ENCODE measurements around the gene PGAM2. TPM values are rescaled to one million over a fixed set of nuclear protein-coding genes. Genes with fewer than 3 reads are reported as not detected.
"Not testable (repeated sequence)": the region's sequence is repeated elsewhere in the genome, so short reads cannot be mapped to it uniquely, and the experiment has no call there.

The PGAM2 gene
- total RNA-seq, 1 donor from 2014 or later = under 0.01 TPM

DNA sequence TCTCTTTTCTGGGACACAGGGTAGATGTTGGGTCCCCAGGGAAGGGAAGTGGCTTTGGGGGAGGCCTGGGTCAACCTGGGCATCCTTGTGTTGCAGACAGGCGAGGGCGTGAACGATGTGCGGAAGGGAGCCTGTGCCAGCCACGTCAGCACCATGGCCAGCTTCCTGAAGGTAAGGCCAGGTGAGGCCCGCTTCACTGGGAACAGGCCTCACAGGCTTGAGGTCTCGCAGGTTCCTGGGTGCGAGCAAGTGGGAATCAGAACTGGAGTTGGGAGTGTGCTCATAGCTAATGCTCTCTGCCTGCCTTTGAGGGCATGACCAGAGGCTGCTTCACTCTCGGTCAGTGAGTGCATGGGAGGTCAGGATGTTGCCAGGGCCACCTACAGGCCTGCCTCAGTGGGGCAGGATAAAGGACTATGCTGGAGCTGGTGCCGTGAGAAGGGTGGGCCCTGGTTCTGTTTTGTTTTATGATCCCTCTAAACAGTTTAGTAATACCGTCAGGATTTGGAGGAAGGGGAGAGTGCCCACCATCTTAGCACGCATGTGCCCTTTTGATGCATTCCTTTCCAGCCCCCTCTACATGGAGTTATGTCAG lies 12.5 kb downstream of the PGAM2 start:
- DNase-seq (ENCODE audit: low read depth in 2 of 2) = no peak

DNA sequence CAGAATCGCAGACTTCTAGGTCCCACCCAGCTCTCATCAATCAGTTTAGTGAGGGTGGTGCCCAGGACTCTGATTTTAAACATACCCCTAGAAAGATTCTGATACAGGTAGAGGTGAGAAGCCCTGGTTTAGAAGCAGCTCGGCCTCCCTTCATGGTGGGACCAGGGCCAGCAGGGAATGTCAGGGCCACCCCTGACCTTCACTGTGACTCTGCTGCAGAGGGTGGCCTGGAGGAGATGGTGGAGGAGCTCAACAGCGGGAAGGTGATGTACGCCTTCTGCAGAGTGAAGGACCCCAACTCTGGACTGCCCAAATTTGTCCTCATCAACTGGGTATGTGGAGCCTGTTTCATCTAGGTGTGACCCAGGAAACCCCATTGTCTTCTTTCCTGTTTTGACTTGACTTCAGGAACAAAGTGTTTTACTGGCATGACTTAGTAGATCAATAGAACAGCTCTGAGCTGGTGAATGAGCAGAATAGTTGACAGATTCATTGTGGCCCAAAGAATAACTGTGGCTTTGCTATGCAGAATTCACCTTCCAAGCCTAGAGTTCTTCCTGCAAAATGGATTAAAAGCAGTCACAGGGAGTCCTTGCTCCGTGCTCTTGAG lies 13.7 kb downstream of the PGAM2 start:
- DNase-seq (ENCODE audit: low read depth in 2 of 2) = no peak

DNA sequence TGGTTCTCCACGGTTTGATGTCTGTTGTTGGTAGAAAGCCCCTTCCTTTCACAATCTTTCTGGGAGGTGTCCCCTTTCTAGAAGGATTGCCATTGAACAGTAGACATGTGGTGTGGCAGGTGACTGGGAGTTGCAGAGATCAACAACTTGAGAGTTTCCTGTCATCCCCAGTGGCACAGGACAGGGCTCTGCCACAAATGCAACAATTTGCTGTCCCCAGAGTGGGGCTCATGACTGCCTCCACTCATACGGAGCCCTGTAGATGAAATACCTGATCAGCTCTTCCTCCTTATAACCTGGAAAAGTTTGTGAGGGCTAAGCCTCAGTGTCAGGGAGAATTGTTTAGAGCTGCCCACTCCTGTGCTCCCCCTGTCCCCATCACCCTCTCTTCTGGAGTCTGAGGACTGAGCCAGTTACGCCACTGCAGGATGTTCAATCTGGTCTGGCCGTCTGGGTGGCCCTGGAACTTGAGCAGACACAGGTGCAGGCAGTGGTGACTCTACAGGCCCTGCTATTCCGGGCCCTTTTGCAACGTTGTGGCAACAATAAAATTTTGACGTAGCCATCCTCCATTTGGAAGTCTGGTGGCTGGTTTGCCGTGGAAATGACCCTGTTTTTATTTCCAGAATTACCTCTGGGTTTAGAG lies 14.3 kb downstream of the PGAM2 start:
- no peak for DNase-seq (ENCODE audit: low read depth in 2 of 2)

DNA sequence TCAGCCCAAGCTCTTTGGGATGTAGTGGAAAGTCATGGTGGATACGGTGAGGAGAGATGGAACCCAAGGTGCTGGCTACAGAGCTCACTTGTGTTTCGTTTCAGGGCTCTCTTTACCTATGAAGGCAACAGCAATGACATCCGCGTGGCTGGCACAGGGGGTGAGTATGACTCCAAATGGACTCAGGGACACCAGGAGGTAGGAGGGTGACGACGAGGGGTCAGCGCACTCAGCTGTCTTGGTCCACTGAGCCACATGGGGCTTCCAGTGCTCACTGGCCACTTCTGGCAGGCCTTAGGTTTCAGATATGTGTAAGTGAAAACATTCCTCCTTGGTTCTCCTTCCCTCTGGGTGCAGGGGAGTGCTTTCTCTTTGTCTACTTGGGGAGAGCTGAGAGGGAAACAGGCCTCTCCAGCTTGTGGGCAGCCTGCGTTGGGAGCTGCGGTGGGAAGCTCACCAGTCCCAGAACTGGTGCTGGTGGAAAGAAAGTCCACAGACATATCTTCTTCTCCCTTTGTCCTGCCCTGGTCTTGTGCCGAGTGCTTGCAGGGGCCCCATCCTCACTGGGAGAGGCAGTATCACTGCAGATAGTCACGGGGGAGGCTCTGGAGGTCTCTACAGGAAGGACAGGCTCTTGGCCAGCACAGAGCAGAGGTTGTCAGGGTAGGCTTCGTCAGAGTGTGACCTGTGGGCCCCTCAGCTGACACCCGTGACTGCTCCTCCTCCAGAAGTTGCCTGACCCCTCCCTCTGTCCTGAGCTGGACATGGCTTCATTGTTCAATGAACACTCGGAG lies 15.0 kb downstream of the PGAM2 start:
- no peak for DNase-seq (ENCODE audit: low read depth in 2 of 2)

DNA sequence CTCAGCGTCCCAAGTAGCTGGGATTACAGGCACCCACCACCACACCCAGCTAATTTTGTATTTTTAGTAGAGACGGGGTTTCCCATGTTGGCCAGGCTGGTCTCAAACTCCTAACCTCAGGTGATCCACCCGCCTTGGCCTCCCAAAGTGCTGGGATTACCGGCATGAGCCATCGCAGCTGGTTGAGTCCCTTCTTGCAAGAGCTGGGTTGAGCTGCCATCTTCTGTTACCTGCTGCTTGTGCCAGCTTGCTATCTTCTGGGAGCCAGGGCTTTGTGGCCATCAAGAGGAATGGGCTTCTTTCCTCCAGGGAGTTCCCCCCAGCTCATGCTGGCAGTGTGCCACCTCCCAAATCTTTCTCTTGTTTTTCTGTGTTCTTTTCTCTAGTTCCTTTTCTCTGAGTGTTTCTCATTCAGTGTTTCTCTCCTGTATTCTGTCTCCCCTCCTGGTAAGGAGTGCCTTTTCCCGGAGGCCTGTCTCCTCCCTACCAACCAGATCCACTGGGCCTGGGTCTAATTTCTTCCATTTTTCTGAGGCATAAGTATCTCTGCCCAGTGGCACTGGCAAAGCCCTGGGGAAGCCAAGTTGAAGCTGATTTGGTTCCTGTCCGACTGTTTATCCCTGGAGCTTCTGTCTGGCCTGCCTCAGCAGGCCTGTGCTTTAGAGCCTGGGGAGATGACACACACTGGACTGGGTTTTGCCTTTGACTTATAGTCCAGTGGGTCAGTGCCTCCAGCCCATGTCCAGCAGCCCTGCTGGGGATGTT lies 17.2 kb downstream of the PGAM2 start:
- no peak for DNase-seq (ENCODE audit: low read depth in 2 of 2)

DNA sequence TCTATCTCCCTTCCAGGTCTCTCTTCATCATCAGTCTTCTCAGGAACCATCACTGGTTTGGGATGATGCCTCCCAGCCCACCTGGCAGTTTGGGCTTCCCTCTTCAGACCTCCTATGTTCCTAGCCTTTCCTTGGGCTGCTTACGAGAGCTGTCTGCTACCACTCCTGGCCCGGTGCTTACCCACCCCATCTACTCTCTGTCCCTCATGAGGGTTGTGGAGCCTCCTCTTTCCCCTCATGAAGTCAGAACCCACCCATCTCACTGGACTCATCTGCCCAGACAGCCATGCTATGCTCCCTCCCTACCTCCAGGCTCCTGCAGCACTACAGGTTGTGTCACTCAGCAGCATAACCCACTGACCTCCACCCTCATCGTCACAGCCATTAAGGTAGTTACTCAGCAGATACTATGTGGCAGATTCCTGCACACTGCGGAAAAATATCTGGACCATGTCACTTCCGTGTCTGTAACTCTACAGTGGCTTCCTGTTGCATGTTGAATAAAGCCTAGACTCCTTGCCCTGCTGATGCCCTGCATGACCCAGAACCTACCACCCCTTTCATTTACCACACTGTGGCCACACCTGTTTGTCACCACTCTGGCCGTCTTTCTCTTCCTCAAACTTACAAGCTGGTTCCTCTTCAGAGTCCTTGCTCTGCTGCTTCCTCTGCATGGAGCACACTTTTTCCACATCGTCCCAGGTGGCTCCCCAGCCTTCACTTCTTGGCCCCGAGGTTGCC lies 18.9 kb downstream of the PGAM2 start:
- peak; percentile 24 to 63 for DNase-seq (ENCODE audit: low read depth in 2 of 2)

DNA sequence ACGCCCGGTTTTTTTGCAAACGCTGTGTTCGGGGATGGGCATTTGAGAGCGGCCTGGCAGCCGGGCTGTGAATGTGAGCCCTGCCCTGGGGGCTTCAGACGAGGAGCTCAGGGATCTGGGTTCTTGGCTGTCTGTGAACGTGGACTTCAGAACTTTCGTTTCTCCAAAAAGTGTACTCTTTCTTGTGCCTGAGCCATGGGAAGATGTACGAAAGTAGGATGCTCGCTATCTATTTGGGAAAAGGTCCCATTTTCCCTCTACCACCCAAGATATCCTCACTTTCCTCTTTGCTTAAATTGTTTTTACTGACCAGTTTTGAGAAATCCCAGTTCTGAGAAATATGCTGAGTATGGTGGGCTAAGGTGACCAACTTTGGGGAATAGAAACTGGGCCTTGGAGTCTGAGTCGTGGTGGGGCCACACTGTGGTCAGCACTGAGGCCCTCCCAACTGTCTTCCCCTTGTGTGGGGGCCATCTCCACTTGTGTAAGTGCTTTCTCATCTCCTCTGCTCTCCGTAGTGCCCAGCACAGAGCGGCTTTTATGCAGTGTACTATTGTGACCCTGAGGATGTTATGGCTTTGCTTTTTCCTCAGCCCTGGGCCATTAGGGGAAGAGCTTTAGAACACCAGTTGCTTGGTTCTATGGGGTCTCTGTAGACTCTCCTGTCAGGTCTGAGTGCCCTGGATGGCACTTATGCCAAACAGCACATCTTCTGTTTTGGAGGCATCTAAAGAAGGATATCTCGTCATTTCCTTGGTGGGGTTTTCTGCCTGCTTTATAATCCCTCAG lies 19.9 kb downstream of the PGAM2 start:
- no peak for DNase-seq (ENCODE audit: low read depth in 2 of 2)

DNA sequence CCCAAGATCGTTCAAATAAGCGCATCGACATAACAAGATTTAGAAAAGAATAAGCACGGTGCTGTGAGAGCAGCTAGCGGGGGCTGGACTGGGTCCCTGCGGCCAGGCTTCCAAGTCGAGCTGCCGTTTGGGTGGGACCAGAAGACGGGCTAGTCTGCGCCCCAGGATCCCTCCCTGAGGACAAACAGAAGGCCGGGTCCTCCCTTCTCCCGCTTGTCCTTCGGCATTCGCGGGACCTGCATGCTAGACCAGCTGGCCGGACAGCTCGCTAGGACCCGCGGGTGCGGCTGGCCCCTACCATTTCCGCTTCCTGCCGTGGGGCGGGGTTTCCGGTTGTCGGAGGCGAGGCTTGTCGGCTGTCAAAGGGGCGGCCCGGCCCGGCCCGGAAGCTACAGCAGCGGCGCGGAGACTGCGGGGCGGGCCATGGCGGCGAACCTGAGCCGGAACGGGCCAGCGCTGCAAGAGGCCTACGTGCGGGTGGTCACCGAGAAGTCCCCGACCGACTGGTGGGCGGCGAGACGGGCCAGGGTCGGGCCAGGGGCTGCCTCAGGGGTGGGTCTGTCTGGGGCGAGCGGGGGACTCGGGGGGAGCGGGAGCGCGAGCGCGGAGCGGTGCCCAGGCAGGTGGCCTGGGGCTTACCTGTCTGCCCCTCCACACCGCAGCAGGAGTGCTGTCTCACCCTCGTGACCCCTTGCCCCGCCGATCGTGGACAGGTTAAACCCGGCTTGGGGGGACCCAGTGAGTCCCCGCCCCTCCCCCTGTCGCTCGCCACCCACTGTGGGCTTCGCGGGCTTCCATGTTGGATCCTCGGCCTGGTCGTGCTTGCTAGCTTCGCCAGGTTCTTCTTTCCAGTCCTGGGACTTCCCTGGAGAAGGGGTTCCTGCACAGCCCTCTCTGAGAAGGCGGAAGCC lies 20.8 kb downstream of the PGAM2 start, which contains the start of gene DBNL:
Gene DBNL (plus strand): TSS at position 388 of the 911 bp plus-strand sequence. CDS start 36 bp downstream, at position 424.
- DNase-seq (ENCODE audit: low read depth in 2 of 2) = peak; percentile 87 to 88

DNA sequence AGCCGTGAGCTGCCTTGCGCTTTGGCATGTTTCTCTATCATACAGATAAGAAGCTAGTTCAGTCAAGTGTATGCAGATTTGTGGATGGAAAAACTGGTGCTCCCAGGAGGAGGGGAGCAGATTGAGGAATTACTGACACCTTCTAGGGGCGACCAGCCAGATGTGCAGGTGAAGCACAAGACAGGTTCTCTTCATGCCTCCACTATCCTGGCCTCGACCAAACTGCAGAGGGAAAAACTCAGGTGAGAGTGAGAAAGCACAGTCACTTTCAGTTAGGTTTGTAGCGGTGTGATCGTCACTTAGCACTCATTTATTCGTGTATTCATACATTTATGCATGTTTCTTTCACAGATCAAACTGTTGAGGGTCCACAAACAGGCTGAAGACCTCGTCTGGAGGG lies 21.5 kb downstream of the PGAM2 start:
- no peak for DNase-seq (ENCODE audit: low read depth in 2 of 2)

DNA sequence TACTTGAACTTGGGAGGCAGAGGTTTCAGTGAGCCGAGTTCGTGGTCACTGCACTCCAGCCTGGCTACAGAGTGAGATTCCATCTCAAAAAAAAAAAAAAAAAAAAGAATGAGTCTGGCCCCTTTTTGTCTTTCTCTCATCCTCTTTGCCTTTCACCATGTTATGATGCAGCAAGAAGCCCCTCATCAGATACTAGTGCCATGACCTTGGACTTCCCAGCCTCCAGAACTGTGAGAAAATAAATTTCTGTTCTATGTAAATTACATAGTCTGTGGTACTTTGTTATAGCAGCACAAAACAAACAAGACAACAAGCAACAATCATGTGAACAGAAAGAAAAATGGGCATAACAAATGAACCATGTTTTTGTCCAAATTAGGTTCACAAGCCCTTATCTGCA lies 23.1 kb downstream of the PGAM2 start:
- DNase-seq (ENCODE audit: low read depth in 2 of 2) = no peak

DNA sequence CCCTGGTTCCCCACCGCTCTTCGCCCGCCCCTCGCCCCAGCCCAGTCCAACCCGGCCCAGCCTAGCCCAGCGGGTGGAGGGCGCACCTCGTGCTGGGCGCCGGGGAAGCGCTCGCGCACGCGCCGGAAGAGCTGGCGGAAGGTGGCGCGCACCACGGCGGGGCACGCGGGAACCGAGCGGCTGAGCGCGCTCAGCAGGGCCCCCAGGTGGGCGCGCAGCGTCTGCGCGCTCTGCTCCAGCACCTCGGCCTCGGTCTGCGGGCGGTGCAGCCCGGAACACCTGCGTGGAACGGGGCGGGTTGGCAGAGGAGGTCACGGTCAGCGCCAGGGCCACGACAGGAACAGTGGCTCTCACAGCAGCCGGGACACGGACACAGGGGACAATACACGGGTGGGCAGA lies 24.9 kb downstream of the PGAM2 start:
- peak in 1 of 2 donors; percentile 23 for DNase-seq (ENCODE audit: low read depth in 2 of 2)

DNA sequence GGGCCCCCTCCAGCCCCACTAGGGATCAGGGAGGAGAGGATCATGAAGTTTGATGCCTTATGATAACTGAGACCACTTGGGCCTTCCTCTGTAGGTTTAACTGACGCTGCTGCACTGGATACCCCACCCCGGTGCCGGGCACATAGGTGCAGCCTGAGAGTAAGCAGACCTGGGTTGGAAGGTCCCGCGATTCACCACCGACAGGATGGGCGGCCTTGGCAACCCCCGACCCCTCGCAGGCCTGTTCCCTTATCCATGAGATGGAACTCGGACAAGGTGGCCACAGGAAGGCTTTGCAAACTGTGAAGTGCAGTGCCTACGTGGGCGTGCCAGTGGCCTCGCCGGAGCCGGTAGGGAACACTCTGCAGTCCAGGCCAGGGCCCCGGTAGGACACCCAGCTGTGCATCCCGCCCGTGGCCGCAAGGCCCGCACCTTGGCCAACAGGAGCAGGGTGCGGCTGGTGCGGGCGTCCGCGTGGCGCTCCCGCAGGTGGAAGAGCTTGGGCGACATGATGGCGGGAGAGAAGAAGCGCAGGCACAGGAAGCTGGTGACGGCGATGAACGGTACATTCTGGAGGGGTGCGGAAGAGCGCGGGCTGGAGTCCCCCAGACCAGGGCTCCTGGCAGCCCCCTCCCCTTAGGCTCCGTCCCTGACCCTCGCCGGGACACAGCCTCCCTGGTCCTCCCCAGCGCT lies 25.4 kb downstream of the PGAM2 start:
- DNase-seq (ENCODE audit: low read depth in 2 of 2) = not testable (repeated sequence)

DNA sequence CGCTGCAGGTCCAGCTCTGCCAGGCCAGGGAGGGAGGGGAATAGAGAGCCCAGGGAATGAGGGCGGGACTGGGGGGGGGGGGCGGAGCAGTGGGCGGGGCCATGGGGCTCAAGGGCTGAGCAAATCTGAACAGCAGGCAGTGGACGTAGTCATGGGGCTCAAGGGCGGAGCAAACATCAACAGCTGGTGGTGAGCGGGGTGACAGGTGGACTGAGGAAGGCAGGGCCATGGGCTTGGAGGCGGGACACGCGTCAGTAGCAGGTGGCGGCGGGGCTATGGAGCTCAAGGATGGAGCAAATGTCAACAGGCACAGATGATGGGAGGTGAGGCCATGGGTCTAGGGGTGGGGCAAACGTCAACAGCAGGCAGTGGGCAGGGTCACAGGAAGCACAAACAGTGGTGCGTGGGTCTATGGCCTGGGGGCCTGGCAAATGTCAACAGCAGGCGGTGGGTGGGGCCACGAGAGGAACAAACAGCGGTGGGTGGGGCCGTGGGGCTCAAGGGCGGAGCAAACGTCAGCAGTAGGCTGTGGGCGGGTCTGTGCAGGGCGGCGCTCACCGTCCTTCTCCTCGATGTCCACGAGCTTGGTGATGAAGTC lies 26.3 kb downstream of the PGAM2 start:
- peak; percentile 31 to 72 for DNase-seq (ENCODE audit: low read depth in 2 of 2)

DNA sequence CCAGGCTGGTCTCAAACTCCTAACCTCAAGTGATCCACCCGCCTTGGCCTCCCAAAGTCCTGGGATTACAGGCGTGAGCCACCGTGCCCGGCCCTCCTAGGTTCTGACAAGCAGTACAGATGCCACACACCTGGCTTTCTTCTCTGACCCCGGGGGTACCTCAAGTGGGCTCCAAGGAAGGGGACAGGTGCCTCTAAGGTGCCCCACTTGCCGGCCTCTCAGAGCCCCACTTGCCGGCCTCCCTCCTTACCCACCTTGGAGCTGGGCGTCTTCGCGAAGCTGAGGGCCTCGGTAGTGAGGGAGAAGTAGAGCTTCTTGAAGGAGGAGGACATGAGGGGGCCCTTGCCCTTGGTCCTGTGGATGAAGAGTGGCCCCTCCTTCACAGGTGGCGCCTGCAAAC lies 26.8 kb downstream of the PGAM2 start:
- DNase-seq (ENCODE audit: low read depth in 2 of 2) = not testable (repeated sequence)

DNA sequence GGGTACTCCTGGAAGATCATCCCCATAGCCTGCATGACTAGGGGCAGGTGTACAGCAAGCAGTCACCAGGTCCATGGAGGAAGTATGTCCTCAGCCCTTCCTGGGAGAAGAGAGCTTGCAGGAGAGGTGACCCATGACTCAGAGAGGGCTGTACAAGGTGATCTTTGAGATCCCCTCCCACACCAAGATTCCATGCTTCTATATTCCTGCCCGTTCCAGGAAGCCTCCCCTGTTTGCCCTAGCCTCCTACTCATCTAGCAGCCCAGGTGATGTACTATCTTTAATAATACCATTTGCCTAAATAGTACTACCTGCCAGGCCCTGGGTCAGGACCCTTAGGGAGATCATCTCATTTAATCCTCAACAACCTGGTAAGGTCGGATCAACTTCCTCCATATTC lies 27.4 kb downstream of the PGAM2 start:
- not testable (repeated sequence) for DNase-seq (ENCODE audit: low read depth in 2 of 2)

DNA sequence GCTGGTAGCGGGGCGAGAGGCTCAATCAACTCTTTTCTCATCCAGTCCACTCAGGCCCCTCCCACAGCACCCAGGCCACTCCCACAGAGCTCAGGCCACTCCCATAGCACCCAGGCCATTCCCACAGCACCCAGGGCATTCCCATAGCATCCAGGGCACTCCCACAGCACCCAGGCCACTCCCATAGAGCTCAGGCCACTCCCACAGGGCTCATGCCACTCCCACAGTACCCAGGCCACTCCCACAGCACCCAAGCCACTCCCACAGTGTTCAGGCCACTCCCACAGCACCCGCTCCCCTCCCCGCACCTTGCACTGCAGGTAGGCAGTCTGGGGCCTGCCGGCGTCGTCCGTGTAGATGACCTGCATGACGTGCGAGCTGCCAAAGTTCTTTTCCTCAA lies 29.0 kb downstream of the PGAM2 start:
- DNase-seq (ENCODE audit: low read depth in 2 of 2) = peak; percentile 37 to 46

DNA sequence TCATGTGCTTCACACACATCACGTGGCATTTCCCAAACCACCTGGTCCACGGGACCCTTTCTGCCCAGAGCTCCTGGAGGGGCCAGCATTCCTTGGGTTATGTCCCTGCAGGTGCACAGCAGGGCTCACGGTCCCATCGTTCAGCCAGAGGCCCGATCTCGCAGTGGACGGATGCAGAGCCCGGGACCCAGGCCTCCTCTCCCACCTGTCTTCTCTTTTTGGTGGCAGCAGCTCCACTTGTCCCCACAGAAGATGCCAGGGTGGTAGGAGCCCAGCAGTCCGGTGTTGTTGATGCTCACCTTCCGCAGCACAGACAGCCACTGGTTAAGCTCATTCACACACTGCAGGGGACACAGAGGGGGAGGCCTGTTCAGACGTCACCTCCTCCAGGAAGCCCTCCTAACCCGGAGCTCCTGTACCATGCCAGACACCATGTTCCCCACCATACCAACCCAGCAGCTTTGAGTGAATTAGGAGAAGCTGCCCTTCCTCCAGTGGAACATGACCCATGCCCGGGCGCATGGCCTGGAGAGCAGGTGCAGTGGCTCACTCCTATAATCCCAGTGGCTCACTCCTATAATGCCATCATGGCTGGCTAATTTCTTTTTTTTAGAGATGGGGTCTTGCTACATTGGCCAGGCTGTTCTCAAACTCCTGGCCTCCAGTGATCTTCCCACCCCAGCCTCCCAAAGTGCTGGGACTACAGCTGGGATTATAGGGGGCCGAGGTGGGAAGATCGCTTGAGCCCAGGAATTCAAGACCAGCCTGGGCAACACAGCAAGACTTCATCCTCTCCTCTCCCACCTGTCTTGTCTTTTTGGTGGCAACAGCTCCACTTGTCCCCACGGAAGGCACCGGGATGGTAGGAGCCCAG lies 31.2 kb downstream of the PGAM2 start:
- DNase-seq (ENCODE audit: low read depth in 2 of 2) = not testable (repeated sequence)
